Right lobe of liver (tissue), 6 donors: ENCODE measurements around the gene CCDC86. TPM values are rescaled to one million over a fixed set of nuclear protein-coding genes. Genes with fewer than 3 reads are reported as not detected.

Experiments used
- ATAC-seq, 4 donors: fragments of 200-7000 bp; cut with Tn5 transposase; one replicate each; pipeline ENCODE4 v1.9.1; 2020; ENCODE audit warnings: mild to moderate bottlenecking in 4 of 4, moderate library complexity in 4 of 4
- DNase-seq, 3 donors: peaks; one replicate each; pipeline ENCODE4 v3.0.0-alpha.2; 2020
- H3K27ac ChIP-seq, 3 donors: fragments of 200-600 bp; one replicate each; pipeline ENCODE4 v1.8.0; 2022
- H3K27me3 ChIP-seq, 2 donors: fragments of 200-600 bp; one replicate each; pipeline ENCODE4 v1.8.0; 2022
- H3K36me3 ChIP-seq, 4 donors: fragments of 200-600 bp; sonication (generic) in 1 of 4; one replicate each; pipeline versions ENCODE4 v1.5.1 to v1.8.0; 2017 to 2022; ENCODE audit warnings: control low read depth in 1 of 4
- H3K4me1 ChIP-seq, 4 donors: fragments of 200-600 bp; sonication (generic) in 1 of 4; one replicate each; pipeline versions ENCODE4 v1.5.1 to v1.8.0; 2017 to 2022; ENCODE audit warnings: control low read depth in 1 of 4
- H3K4me3 ChIP-seq, 3 donors: fragments of 200-600 bp; one replicate each; pipeline ENCODE4 v1.8.0; 2022
- H3K9me3 ChIP-seq, 4 donors: fragments of 200-600 bp; sonication (generic) in 1 of 4; one replicate each; pipeline versions ENCODE4 v1.5.1 to v1.8.0; 2017 to 2022; ENCODE audit warnings: control low read depth in 1 of 4
- CTCF ChIP-seq, 4 donors: fragments of 200-600 bp in 3 of 4; fragments of 450-650 bp in 1 of 4; IDR thresholded peaks; one replicate each; pipeline versions ENCODE4 v1.5.1 to v1.8.0; 2016 to 2022; ENCODE audit warnings: antibody characterized with exemption in 4 of 4, mild to moderate bottlenecking in 2 of 4
- POLR2A ChIP-seq: fragments of 450-650 bp; IDR thresholded peaks from one replicate; pipeline ENCODE4 v1.6.1; 2017; ENCODE audit warnings: antibody characterized with exemption, mild to moderate bottlenecking
- WGBS: methylation state at CpG from one replicate; pipeline ENCODE4 v1.1.6; 2018; ENCODE audit warnings: low coverage, low lambda C conversion rate; ENCODE audit not compliant: insufficient coverage; ENCODE audit errors: missing lambda C conversion rate; 5-methylcytosine and 5-hydroxymethylcytosine counted together
- intact Hi-C, 2 donors: fragments of 100-400 bp; cut with DNase I; formaldehyde crosslinking; loops; one replicate each; pipeline versions ENCODE4 v1.11.2 to v1.14.1; 2022
- total RNA-seq, 6 experiments: library from RNA; depleted of rRNA in 2 of 6; stranded (reverse); fragments of >200 nt in 2 of 6; fragmentation: NEBNext Ultra II Directional in 3 of 6; extraction: Animal tissue kit (Norgen Biotek cat#: 25700) in 3 of 6; gene quantifications; one replicate each; pipeline versions ENCODE4 v1.1.0 to v1.2.4, GENCODE V29; 2016 to 2023
- donor health status: DM: no; HTN: yes; CAD: no.
- donor health status: DM: no; HTN: no; CAD: no.
- donor health status: DM: no; HTN: no; CAD: no.
- donor health status: DM: no; HTN: yes; CAD: no.
- donor health status: DM: no; HTN: yes; CAD: no.

The CCDC86 gene
- total RNA-seq, 6 experiments from 2014 or later, result 4.9 to 17.8 (median 8.6) TPM

- Histone ChIP-seq H3K4me3 (peak overlapping the region in 2 of 3 donors; percentile 51 to 61), H3K27me3 (no peaks in the 10 kb centered on the region), H3K36me3 (peaks cover 0 to 3% (median 0%) of the 10 kb centered on the region in 4 donors), H3K4me1 (peaks cover 0 to 5% (median 0%) of the 10 kb centered on the region in 4 donors), H3K27ac (no peak overlapping the region), H3K9me3 (no peaks in the 10 kb centered on the region)
- intact Hi-C loops, result no loop called here
- no peak for ATAC-seq
- WGBS, result 94% methylated on average over 11 of the region's 68 CpGs
- DNase-seq, result no peak
- TF ChIP-seq CTCF (IDR thresholded peaks at IDR 0.05), result no peak
- no peak for TF ChIP-seq POLR2A
Observed at GRCh38 chr11:60852982-60853950, 11.4 kb downstream of the CCDC86 start.

GRCh38 chr11:60854140-60854846 is 12.4 kb downstream of the CCDC86 start:
- ATAC-seq, result no peak
- H3K27me3 ChIP-seq, result no peaks in the 10 kb centered on the region
- H3K9me3 ChIP-seq, result no peaks in the 10 kb centered on the region
- peaks cover 0 to 5% (median 0%) of the 10 kb centered on the region in 4 donors for H3K4me1 ChIP-seq
- DNase-seq, result no peak
- no peak overlapping the region for H3K4me3 ChIP-seq
- TF ChIP-seq CTCF (IDR thresholded peaks at IDR 0.05) (no peak), POLR2A (no peak)
- H3K27ac ChIP-seq, result no peak overlapping the region
- peaks cover 0 to 3% (median 0%) of the 10 kb centered on the region in 4 donors for H3K36me3 ChIP-seq
- intact Hi-C loops, result no loop called here
- WGBS, result 74% methylated on average over 3 of the region's 8 CpGs

- DNase-seq (no peak), ATAC-seq (no peak)
- Histone ChIP-seq H3K4me3 (no peak overlapping the region), H3K27ac (no peak overlapping the region), H3K4me1 (peaks cover 0 to 5% (median 0%) of the 10 kb centered on the region in 4 donors), H3K9me3 (no peaks in the 10 kb centered on the region), H3K27me3 (no peaks in the 10 kb centered on the region), H3K36me3 (no peaks in the 10 kb centered on the region)
- WGBS, result 48% methylated on average over 7 of the region's 8 CpGs
- intact Hi-C loops, result no loop called here
- TF ChIP-seq POLR2A (no peak), CTCF (IDR thresholded peaks at IDR 0.05) (no peak)
Observed at GRCh38 chr11:60854847-60855725, 13.2 kb downstream of the CCDC86 start.
